GM23338 (cell line): ENCODE measurements around the gene SARS2. TPM values are rescaled to one million over a fixed set of nuclear protein-coding genes. Genes with fewer than 3 reads are reported as not detected.

Experiments
- ATAC-seq: fragments of 200-7000 bp; cut with Tn5 transposase; 3 replicates; pipeline ENCODE4 v1.9.1; 2020
- DNase-seq: peaks from one replicate; pipeline ENCODE4 v3.0.0-alpha.2; 2015; ENCODE audit warnings: low spot score
- H2AFZ ChIP-seq: fragments of 200-600 bp; sonication (generic); 2 replicates; pipeline ENCODE4 v1.8.0; 2016; ENCODE audit warnings: antibody characterized with exemption, mild to moderate bottlenecking, moderate library complexity
- H3F3A ChIP-seq: fragments of 200-600 bp; sonication (generic); replicated peaks from 2 replicates; pipeline ENCODE4 v1.8.0; 2017; ENCODE audit warnings: antibody characterized with exemption, mixed run types, low read depth
- H3K27ac ChIP-seq: fragments of 200-600 bp; sonication (generic); 2 replicates; pipeline ENCODE4 v1.6.1; 2016; ENCODE audit warnings: low read depth
- H3K27me3 ChIP-seq: fragments of 200-600 bp; sonication (generic); 2 replicates; pipeline ENCODE4 v1.8.0; 2016; ENCODE audit warnings: mild to moderate bottlenecking, mixed run types, moderate library complexity; ENCODE audit not compliant: insufficient read depth
- H3K36me3 ChIP-seq: fragments of 200-600 bp; sonication (generic); 2 replicates; pipeline ENCODE4 v1.8.0; 2016; ENCODE audit warnings: mild to moderate bottlenecking; ENCODE audit not compliant: insufficient read depth
- H3K4me1 ChIP-seq: fragments of 200-600 bp; sonication (generic); 2 replicates; pipeline ENCODE4 v1.8.0; 2016; ENCODE audit warnings: mild to moderate bottlenecking, moderate library complexity; ENCODE audit not compliant: insufficient read depth
- H3K4me2 ChIP-seq: fragments of 200-600 bp; sonication (generic); 2 replicates; pipeline ENCODE4 v1.7.1; 2017; ENCODE audit warnings: mixed run types
- H3K4me3 ChIP-seq: fragments of 200-600 bp; sonication (generic); 2 replicates; pipeline ENCODE4 v1.6.1; 2016; ENCODE audit warnings: mixed run types
- H3K79me2 ChIP-seq: fragments of 200-600 bp; sonication (generic); replicated peaks from 2 replicates; pipeline ENCODE4 v1.8.0; 2017; ENCODE audit warnings: mild to moderate bottlenecking; ENCODE audit not compliant: insufficient read depth
- H3K9me2 ChIP-seq: fragments of 200-600 bp; sonication (generic); 2 replicates; pipeline ENCODE4 v1.8.0; 2017; ENCODE audit not compliant: insufficient read depth
- H4K20me1 ChIP-seq: fragments of 200-600 bp; sonication (generic); replicated peaks from 2 replicates; pipeline ENCODE4 v1.8.0; 2017; ENCODE audit warnings: mild to moderate bottlenecking; ENCODE audit not compliant: insufficient read depth
- H3K27ac Mint-ChIP-seq: 2 replicates; pipeline ENCODE4 v1.8.0; 2020; ENCODE audit warnings: inconsistent platforms, mild to moderate bottlenecking, moderate library complexity, mixed read lengths
- H3K27me3 Mint-ChIP-seq: 3 replicates; pipeline ENCODE4 v1.8.0; 2022; ENCODE audit warnings: low read depth, mild to moderate bottlenecking, moderate library complexity, mixed read lengths, inconsistent platforms; ENCODE audit not compliant: insufficient read depth, poor library complexity
- H3K36me3 Mint-ChIP-seq: 3 replicates; pipeline ENCODE4 v1.8.0; 2021; ENCODE audit warnings: low read depth, mild to moderate bottlenecking, inconsistent platforms, moderate library complexity, mixed read lengths
- H3K4me1 Mint-ChIP-seq: 3 replicates; pipeline ENCODE4 v1.8.0; 2020; ENCODE audit warnings: mild to moderate bottlenecking, inconsistent platforms, mixed read lengths
- H3K4me3 Mint-ChIP-seq: 3 replicates; pipeline ENCODE4 v1.8.0; 2021; ENCODE audit warnings: moderate library complexity, mild to moderate bottlenecking, inconsistent platforms, mixed read lengths
- H3K9me3 Mint-ChIP-seq: 3 replicates; pipeline ENCODE4 v1.8.0; 2020; ENCODE audit warnings: moderate library complexity, mild to moderate bottlenecking, inconsistent platforms, mixed read lengths
- CREB1 ChIP-seq: fragments of 250-450 bp; sonication (Bioruptor Pico); IDR thresholded peaks from 2 replicates; pipeline ENCODE4 v1.5.0; 2020; ENCODE audit warnings: low read depth, mild to moderate bottlenecking, moderate library complexity
- EZH2 ChIP-seq: fragments of 200-600 bp; sonication (generic); IDR thresholded peaks from one replicate; pipeline ENCODE4 v1.8.0; 2017; ENCODE audit warnings: antibody characterized with exemption, mild to moderate bottlenecking, low read depth; ENCODE audit not compliant: unreplicated experiment
- EZH2phosphoT487 ChIP-seq: fragments of 200-600 bp; sonication (generic); IDR thresholded peaks from one replicate; pipeline ENCODE4 v1.8.1; 2018; ENCODE audit warnings: antibody characterized with exemption; ENCODE audit not compliant: unreplicated experiment
- JUNB ChIP-seq: IDR thresholded peaks from one replicate; pipeline ENCODE4 v1.6.1; 2016; ENCODE audit warnings: antibody characterized with exemption; ENCODE audit not compliant: unreplicated experiment
- NANOG ChIP-seq: IDR thresholded peaks from 2 replicates; pipeline ENCODE4 v1.6.1; 2016; ENCODE audit warnings: antibody characterized with exemption, borderline replicate concordance
- POLR2AphosphoS5 ChIP-seq: IDR thresholded peaks from 2 replicates; pipeline ENCODE4 v1.6.1; 2016; ENCODE audit warnings: antibody characterized with exemption, low read depth
- STAT1 ChIP-seq: IDR thresholded peaks from one replicate; pipeline ENCODE4 v1.6.1; 2016; ENCODE audit warnings: antibody characterized with exemption; ENCODE audit not compliant: unreplicated experiment
- ZNF114 ChIP-seq: fragments of 250-450 bp; sonication (Bioruptor Pico); IDR thresholded peaks from 2 replicates; pipeline ENCODE4 v1.5.0; 2020; ENCODE audit warnings: mild to moderate bottlenecking, moderate library complexity
- ZNF331 ChIP-seq: fragments of 250-450 bp; sonication (Bioruptor Pico); IDR thresholded peaks from 2 replicates; pipeline ENCODE4 v1.5.0; 2020; ENCODE audit warnings: low read depth, mild to moderate bottlenecking, moderate library complexity
- polyA plus RNA-seq: library from polyadenylated mRNA; unstranded; fragments of >200 nt; fragmentation: Nextera tagmentation; extraction: Ambion mirVana; gene quantifications from 2 replicates; pipeline ENCODE4 v1.2.1, GENCODE V29; 2016
- total RNA-seq: library from RNA; depleted of rRNA; stranded (reverse); fragments of >200 nt; shearing (Covaris generic); gene quantifications from 2 replicates; pipeline ENCODE4 v1.2.3, GENCODE V29; 2014
- TF ChIP-seq, protein P1 (sequence below): fragments of 250-450 bp; sonication (Bioruptor Pico); IDR thresholded peaks from 2 replicates; pipeline ENCODE4 v1.5.0; 2020; ENCODE audit warnings: mild to moderate bottlenecking, moderate library complexity

SARS2 gene
- total and polyA plus RNA-seq, 2 experiments from 2014 or later = 70.6 to 75.7 TPM

DNA sequence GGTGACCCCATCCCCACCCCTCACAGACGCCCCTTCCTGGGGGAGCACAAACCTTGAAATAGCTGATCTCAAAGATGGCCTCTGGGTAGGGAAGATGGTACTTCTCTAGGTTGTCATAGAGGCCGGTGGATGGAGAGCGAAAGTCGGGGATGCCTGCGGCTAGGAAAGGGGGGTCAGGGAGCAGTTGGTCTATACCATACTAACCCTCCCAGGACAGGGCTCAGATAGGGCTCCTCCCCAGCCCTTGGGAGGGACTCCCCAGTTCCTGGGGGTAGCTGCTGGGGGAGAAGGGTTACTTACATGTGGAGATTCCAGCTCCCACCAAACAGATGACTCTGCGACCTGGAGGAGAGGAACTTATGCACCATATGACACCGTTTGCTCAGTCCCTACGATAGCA is 40.8 kb downstream of the SARS2 start:
- Mint-ChIP-seq H3K4me1 (peaks cover 3% of the 10 kb centered on the region; the same call in 2 of the 3 replicates), H3K4me3 (no peak overlapping the region), H3K27me3 (no peaks in the 10 kb centered on the region), H3K27ac (no peak overlapping the region), H3K9me3 (no peaks in the 10 kb centered on the region), H3K36me3 (0 out of 3 replicates have a peak, but pooled peaks cover 3% of the 10 kb centered on the region)
- Histone ChIP-seq H4K20me1 (no peaks in the 10 kb centered on the region), H3K4me2 (no peak overlapping the region), H3K4me3 (no peak overlapping the region), H3K36me3 (no peaks in the 10 kb centered on the region), H2AFZ (no peak overlapping the region), H3K9me2 (no peaks in the 10 kb centered on the region), H3K27me3 (no peaks in the 10 kb centered on the region), H3K4me1 (no peaks in the 10 kb centered on the region), H3F3A (no peaks in the 10 kb centered on the region), H3K27ac (no peak overlapping the region), H3K79me2 (no peaks in the 10 kb centered on the region)
- TF ChIP-seq EZH2 (no peak), NANOG (no peak), POLR2AphosphoS5 (no peak), JUNB (no peak), EZH2phosphoT487 (no peak), STAT1 (no peak), CREB1 (no peak), ZNF114 (no peak), ZNF331 (CRISPR knock-in tag) (no peak)
- TF ChIP-seq, protein P1, sequence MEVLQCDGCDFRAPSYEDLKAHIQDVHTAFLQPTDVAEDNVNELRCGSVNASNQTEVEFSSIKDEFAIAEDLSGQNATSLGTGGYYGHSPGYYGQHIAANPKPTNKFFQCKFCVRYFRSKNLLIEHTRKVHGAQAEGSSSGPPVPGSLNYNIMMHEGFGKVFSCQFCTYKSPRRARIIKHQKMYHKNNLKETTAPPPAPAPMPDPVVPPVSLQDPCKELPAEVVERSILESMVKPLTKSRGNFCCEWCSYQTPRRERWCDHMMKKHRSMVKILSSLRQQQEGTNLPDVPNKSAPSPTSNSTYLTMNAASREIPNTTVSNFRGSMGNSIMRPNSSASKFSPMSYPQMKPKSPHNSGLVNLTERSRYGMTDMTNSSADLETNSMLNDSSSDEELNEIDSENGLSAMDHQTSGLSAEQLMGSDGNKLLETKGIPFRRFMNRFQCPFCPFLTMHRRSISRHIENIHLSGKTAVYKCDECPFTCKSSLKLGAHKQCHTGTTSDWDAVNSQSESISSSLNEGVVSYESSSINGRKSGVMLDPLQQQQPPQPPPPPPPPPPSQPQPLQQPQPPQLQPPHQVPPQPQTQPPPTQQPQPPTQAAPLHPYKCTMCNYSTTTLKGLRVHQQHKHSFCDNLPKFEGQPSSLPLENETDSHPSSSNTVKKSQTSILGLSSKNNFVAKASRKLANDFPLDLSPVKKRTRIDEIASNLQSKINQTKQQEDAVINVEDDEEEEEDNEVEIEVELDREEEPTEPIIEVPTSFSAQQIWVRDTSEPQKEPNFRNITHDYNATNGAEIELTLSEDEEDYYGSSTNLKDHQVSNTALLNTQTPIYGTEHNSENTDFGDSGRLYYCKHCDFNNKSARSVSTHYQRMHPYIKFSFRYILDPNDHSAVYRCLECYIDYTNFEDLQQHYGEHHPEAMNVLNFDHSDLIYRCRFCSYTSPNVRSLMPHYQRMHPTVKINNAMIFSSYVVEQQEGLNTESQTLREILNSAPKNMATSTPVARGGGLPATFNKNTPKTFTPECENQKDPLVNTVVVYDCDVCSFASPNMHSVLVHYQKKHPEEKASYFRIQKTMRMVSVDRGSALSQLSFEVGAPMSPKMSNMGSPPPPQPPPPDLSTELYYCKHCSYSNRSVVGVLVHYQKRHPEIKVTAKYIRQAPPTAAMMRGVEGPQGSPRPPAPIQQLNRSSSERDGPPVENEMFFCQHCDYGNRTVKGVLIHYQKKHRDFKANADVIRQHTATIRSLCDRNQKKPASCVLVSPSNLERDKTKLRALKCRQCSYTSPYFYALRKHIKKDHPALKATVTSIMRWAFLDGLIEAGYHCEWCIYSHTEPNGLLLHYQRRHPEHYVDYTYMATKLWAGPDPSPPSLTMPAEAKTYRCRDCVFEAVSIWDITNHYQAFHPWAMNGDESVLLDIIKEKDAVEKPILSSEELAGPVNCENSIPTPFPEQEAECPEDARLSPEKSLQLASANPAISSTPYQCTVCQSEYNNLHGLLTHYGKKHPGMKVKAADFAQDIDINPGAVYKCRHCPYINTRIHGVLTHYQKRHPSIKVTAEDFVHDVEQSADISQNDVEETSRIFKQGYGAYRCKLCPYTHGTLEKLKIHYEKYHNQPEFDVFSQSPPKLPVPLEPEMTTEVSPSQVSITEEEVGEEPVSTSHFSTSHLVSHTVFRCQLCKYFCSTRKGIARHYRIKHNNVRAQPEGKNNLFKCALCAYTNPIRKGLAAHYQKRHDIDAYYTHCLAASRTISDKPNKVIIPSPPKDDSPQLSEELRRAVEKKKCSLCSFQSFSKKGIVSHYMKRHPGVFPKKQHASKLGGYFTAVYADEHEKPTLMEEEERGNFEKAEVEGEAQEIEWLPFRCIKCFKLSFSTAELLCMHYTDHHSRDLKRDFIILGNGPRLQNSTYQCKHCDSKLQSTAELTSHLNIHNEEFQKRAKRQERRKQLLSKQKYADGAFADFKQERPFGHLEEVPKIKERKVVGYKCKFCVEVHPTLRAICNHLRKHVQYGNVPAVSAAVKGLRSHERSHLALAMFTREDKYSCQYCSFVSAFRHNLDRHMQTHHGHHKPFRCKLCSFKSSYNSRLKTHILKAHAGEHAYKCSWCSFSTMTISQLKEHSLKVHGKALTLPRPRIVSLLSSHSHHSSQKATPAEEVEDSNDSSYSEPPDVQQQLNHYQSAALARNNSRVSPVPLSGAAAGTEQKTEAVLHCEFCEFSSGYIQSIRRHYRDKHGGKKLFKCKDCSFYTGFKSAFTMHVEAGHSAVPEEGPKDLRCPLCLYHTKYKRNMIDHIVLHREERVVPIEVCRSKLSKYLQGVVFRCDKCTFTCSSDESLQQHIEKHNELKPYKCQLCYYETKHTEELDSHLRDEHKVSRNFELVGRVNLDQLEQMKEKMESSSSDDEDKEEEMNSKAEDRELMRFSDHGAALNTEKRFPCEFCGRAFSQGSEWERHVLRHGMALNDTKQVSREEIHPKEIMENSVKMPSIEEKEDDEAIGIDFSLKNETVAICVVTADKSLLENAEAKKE (CRISPR knock-in tag) = no peak
- no peak for DNase-seq
- ATAC-seq = no peak
